Ovary (tissue), 9 donors: ENCODE results near the gene SLCO2A1. TPM values are rescaled to one million over a fixed set of nuclear protein-coding genes. Genes with fewer than 3 reads are reported as not detected.

Experiments
- DNase-seq, 5 donors: peaks; one replicate each; pipeline ENCODE4 v3.0.0-alpha.2; 2019 to 2020
- H3K27ac ChIP-seq, 2 donors: fragments of 200-600 bp; one replicate each; pipeline versions ENCODE4 v1.5.1 to v1.8.0; 2019 to 2022
- H3K27me3 ChIP-seq: fragments of 200-600 bp; one replicate; pipeline ENCODE4 v1.8.0; 2022
- H3K36me3 ChIP-seq: fragments of 200-600 bp; sonication (generic); one replicate; pipeline ENCODE4 v1.5.1; 2019
- H3K4me1 ChIP-seq: one replicate; pipeline ENCODE4 v1.8.1; 2013; ENCODE audit warnings: mild to moderate bottlenecking, moderate library complexity; ENCODE audit not compliant: insufficient read depth
- H3K4me3 ChIP-seq: fragments of 200-600 bp; sonication (generic); one replicate; pipeline ENCODE4 v1.5.1; 2017
- H3K9me3 ChIP-seq, 2 donors: fragments of 200-600 bp in 1 of 2; sonication (generic) in 1 of 2; one replicate each; pipeline versions ENCODE4 v1.5.1 to v1.8.1; 2013 to 2019; ENCODE audit warnings: mild to moderate bottlenecking in 1 of 2, moderate library complexity in 1 of 2
- EP300 ChIP-seq: sonication (generic); formaldehyde crosslinking; IDR thresholded peaks from one replicate; pipeline ENCODE4 v1.6.1; 2017; ENCODE audit warnings: antibody characterized with exemption
- POLR2A ChIP-seq: fragments of 450-650 bp; IDR thresholded peaks from one replicate; pipeline ENCODE4 v1.6.1; 2017; ENCODE audit warnings: antibody characterized with exemption, mild to moderate bottlenecking, moderate library complexity
- WGBS, 3 donors: extraction: QIAGEN DNeasy Blood & Tissue Kit in 1 of 3; methylation state at CpG; one replicate each; pipeline versions ENCODE4 v1.1.5 to v1.1.7; 2013 to 2017; 5-methylcytosine and 5-hydroxymethylcytosine counted together
- intact Hi-C, 4 donors: fragments of 100-400 bp; cut with DNase I; formaldehyde crosslinking; loops; one replicate each; pipeline versions ENCODE4 v1.11.0 to v1.15.1; 2022 to 2023
- polyA plus RNA-seq, 2 donors: library from polyadenylated mRNA; stranded (reverse); fragments of 200-250 nt in 1 of 2; fragments of 350-450 nt in 1 of 2; fragmentation: Illumina TruSeq in 1 of 2; extraction: RNeasy Lipid Tissue Mini Kit (QIAGEN cat#74804) in 1 of 2; gene quantifications; one replicate each; pipeline ENCODE4 v1.2.3, GENCODE V29; 2013 to 2014
- total RNA-seq, 7 donors: library from RNA; depleted of rRNA in 2 of 7; stranded (reverse); fragments of >200 nt in 2 of 7; fragmentation: NEBNext Ultra II Directional in 3 of 7; extraction: Animal tissue kit (Norgen Biotek cat#: 25700) in 3 of 7; gene quantifications; one replicate each; pipeline versions ENCODE4 v1.1.0 to v1.2.4, GENCODE V29; 2016 to 2023
- TF ChIP-seq, protein P1 (sequence below), 3 donors: fragments of 450-650 bp in 2 of 3; fragments of 200-600 bp in 1 of 3; IDR thresholded peaks; one replicate each; pipeline versions ENCODE4 v1.5.1 to v1.8.0; 2016 to 2022; ENCODE audit warnings: antibody characterized with exemption in 3 of 3, mild to moderate bottlenecking in 1 of 3
- donor health status: DM: no; HTN: no; CAD: no; lungs with moderate emphysema.
- donor health status: DM: no; HTN: no; CAD: no.
- donor health status: Bipolar disorder and iron deficiency.
- donor health status: DM: yes; HTN: yes; CAD: no.
- donor health status: DM: no; HTN: no; CAD: no.
- donor health status: DM: yes; HTN: yes; CAD: no.

The SLCO2A1 gene
- total and polyA plus RNA-seq, 9 donors, result 0.83 to 23.6 (median 3.7) TPM

- no peak overlapping the region for H3K27ac ChIP-seq
- 88 to 93% (median 93%) methylated on average over 2 of the region's 2 CpGs for WGBS, 3 donors
- no peaks in the 10 kb centered on the region for H3K9me3 ChIP-seq
- H3K4me3 ChIP-seq, result no peak overlapping the region
- TF ChIP-seq POLR2A (no peak), EP300 (no peak)
- TF ChIP-seq, protein P1, sequence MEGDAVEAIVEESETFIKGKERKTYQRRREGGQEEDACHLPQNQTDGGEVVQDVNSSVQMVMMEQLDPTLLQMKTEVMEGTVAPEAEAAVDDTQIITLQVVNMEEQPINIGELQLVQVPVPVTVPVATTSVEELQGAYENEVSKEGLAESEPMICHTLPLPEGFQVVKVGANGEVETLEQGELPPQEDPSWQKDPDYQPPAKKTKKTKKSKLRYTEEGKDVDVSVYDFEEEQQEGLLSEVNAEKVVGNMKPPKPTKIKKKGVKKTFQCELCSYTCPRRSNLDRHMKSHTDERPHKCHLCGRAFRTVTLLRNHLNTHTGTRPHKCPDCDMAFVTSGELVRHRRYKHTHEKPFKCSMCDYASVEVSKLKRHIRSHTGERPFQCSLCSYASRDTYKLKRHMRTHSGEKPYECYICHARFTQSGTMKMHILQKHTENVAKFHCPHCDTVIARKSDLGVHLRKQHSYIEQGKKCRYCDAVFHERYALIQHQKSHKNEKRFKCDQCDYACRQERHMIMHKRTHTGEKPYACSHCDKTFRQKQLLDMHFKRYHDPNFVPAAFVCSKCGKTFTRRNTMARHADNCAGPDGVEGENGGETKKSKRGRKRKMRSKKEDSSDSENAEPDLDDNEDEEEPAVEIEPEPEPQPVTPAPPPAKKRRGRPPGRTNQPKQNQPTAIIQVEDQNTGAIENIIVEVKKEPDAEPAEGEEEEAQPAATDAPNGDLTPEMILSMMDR (IDR thresholded peaks at IDR 0.05), result no peak
- no peak for DNase-seq
- H3K4me1 ChIP-seq, result no peaks in the 10 kb centered on the region
- H3K36me3 ChIP-seq, result no peaks in the 10 kb centered on the region
- intact Hi-C loops, result no loop called here
- no peaks in the 10 kb centered on the region for H3K27me3 ChIP-seq
Measured at GRCh38 chr3:133991637-133992036, 38.1 kb downstream of the SLCO2A1 start.

DNA sequence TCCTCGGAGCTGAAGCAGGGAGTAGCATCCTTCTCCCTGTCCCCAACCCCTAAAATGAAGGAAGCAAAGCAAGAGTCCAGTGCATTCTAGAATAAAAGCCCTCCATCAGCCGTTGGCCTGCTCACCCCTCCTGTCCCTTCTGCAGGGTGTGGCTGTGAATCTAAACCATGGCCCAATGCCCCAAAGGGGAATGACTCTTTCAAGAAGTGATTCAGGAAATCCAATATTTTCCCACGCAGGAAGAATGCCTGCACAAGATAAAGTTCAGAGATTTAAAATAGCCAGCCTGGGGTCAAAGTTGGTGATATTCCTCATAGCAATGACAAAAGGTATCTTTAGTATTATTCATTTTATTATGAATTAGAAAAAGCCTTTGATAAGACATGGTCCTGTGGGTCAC, 38.5 kb downstream of the SLCO2A1 start:
- Histone ChIP-seq H3K4me3 (no peak overlapping the region), H3K4me1 (no peaks in the 10 kb centered on the region), H3K27me3 (no peaks in the 10 kb centered on the region), H3K36me3 (no peaks in the 10 kb centered on the region), H3K9me3 (no peaks in the 10 kb centered on the region), H3K27ac (no peak overlapping the region)
- intact Hi-C loops, result no loop called here
- no peak for TF ChIP-seq EP300
- TF ChIP-seq POLR2A, result no peak
- 57 to 77% (median 66%) methylated on average over 3 of the region's 3 CpGs for WGBS, 3 donors
- no peak for DNase-seq

- TF ChIP-seq, protein P1 (IDR thresholded peaks at IDR 0.05), result no peak
- no peak for TF ChIP-seq EP300
- TF ChIP-seq POLR2A, result no peak
- WGBS, 3 donors, result 85 to 90% (median 87%) methylated on average over 14 of the region's 14 CpGs
Measured at GRCh38 chr3:133989936-133990702, 39.6 kb downstream of the SLCO2A1 start.

GRCh38 chr3:133988631-133989161, 41.0 kb downstream of the SLCO2A1 start:
- 53 to 58% (median 56%) methylated on average over 9 of the region's 9 CpGs for WGBS, 3 donors
- TF ChIP-seq EP300, result no peak
- TF ChIP-seq POLR2A, result no peak
- TF ChIP-seq, protein P1 (IDR thresholded peaks at IDR 0.05), result no peak
- H3K4me1 ChIP-seq, result no peaks in the 10 kb centered on the region
- no peak for DNase-seq
- H3K27me3 ChIP-seq, result no peaks in the 10 kb centered on the region
- no peak overlapping the region for H3K27ac ChIP-seq
- no peaks in the 10 kb centered on the region for H3K36me3 ChIP-seq
- intact Hi-C loops, result no loop called here
- H3K4me3 ChIP-seq, result no peak overlapping the region
- H3K9me3 ChIP-seq, result no peaks in the 10 kb centered on the region

More at GRCh38 chr3:133989936-133990702, 39.6 kb downstream of the SLCO2A1 start:
- Histone ChIP-seq H3K27me3 (no peaks in the 10 kb centered on the region), H3K36me3 (no peaks in the 10 kb centered on the region), H3K27ac (no peak overlapping the region), H3K4me1 (no peaks in the 10 kb centered on the region), H3K9me3 (no peaks in the 10 kb centered on the region), H3K4me3 (no peak overlapping the region)
- DNase-seq, result no peak
- intact Hi-C loops, result no loop called here

GRCh38 chr3:133987948-133988484, 41.7 kb downstream of the SLCO2A1 start:
- no peaks in the 10 kb centered on the region for H3K36me3 ChIP-seq
- no peaks in the 10 kb centered on the region for H3K9me3 ChIP-seq
- intact Hi-C loops, result no loop called here
- TF ChIP-seq POLR2A (no peak), EP300 (no peak)
- 90 to 93% (median 92%) methylated on average over 2 of the region's 2 CpGs for WGBS, 3 donors
- H3K4me3 ChIP-seq, result no peak overlapping the region
- no peak overlapping the region for H3K27ac ChIP-seq
- no peaks in the 10 kb centered on the region for H3K27me3 ChIP-seq
- no peak for DNase-seq
- H3K4me1 ChIP-seq, result no peaks in the 10 kb centered on the region
